Measurements from ENCODE around the gene TUBB1.

DNA sequence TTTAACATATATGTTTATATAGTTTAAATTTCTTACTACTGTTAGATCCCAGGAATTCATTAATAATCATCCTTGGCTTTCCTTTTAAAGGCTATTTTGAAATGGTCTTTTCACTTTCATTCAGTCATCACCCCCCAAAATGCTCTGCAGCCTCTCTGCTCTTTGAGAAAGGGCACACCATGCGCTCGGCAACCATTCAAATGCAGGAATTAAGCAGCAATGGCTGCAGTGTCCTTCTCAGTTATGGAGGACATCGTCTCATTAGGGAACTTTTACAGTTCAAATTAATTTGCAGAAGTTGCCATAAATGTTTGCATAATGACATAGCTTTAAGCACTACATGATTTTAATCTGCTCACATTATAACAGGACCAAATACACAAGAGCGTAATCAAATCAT is 6.3 kb downstream of the TUBB1 start:
- TF ChIP-seq EZH2 (IDR thresholded peaks at IDR 0.05; ENCODE audit: borderline replicate concordance, low read depth, low read length, poor library complexity, severe bottlenecking): no peak
- TF ChIP-seq, protein P1, sequence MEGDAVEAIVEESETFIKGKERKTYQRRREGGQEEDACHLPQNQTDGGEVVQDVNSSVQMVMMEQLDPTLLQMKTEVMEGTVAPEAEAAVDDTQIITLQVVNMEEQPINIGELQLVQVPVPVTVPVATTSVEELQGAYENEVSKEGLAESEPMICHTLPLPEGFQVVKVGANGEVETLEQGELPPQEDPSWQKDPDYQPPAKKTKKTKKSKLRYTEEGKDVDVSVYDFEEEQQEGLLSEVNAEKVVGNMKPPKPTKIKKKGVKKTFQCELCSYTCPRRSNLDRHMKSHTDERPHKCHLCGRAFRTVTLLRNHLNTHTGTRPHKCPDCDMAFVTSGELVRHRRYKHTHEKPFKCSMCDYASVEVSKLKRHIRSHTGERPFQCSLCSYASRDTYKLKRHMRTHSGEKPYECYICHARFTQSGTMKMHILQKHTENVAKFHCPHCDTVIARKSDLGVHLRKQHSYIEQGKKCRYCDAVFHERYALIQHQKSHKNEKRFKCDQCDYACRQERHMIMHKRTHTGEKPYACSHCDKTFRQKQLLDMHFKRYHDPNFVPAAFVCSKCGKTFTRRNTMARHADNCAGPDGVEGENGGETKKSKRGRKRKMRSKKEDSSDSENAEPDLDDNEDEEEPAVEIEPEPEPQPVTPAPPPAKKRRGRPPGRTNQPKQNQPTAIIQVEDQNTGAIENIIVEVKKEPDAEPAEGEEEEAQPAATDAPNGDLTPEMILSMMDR (conservative IDR thresholded peaks at IDR 0.05; ENCODE audit: low read depth, low read length): no peak

All from A673 (cell line).